Spinal cord (tissue), 10 donors: ENCODE data around the gene NOX5. TPM values are rescaled to one million over a fixed set of nuclear protein-coding genes. Genes with fewer than 3 reads are reported as not detected.
A peak's percentile ranks its signal among the peaks of the same experiment; 100 is the strongest.

Experiments
- DNase-seq, 6 donors: peaks; one replicate each; pipeline versions ENCODE4 v3.0.0 to v3.0.0-alpha.2; 2013 to 2015; ENCODE audit warnings: low spot score in 6 of 6, low read depth in 4 of 6
- H3K27ac ChIP-seq: one replicate; pipeline ENCODE4 v1.5.1; 2013; ENCODE audit warnings: low read depth, low read length, control low read depth
- H3K27me3 ChIP-seq: one replicate; pipeline ENCODE4 v1.6.1; 2013; ENCODE audit warnings: low read length; ENCODE audit not compliant: control insufficient read depth, insufficient read depth
- H3K36me3 ChIP-seq: one replicate; pipeline ENCODE4 v1.6.1; 2013; ENCODE audit warnings: low read length; ENCODE audit not compliant: control insufficient read depth, insufficient read depth
- H3K4me1 ChIP-seq: one replicate; pipeline ENCODE4 v1.6.1; 2013; ENCODE audit warnings: low read length; ENCODE audit not compliant: control insufficient read depth, insufficient read depth
- H3K4me3 ChIP-seq: one replicate; pipeline ENCODE4 v1.5.1; 2013; ENCODE audit warnings: low read depth, low read length, control low read depth
- H3K9me3 ChIP-seq: one replicate; pipeline ENCODE4 v1.6.1; 2013; ENCODE audit warnings: low read length; ENCODE audit not compliant: control insufficient read depth, insufficient read depth
- WGBS: methylation state at CpG from one replicate; pipeline ENCODE4 v1.1.5; 2013; ENCODE audit warnings: missing lambda C conversion rate; ENCODE audit not compliant: insufficient coverage; 5-methylcytosine and 5-hydroxymethylcytosine counted together
- polyA plus RNA-seq, 2 donors: library from polyadenylated mRNA; unstranded; fragments of 120-200 nt; gene quantifications; one replicate each; pipeline ENCODE4 v1.2.1, GENCODE V29; 2013; ENCODE audit not compliant: insufficient read length in 2 of 2
- total RNA-seq, 2 donors: library from RNA; depleted of rRNA in 1 of 2; stranded (reverse); fragments of 120-200 nt in 1 of 2; fragments of >200 nt in 1 of 2; gene quantifications; one replicate each; pipeline versions ENCODE4 v1.2.3 to v1.2.4, GENCODE V29; 2013 to 2014
- donor health status: healthy.

The NOX5 gene
- total and polyA plus RNA-seq, 4 donors = 0.20 to 0.81 (median 0.22) TPM

DNA sequence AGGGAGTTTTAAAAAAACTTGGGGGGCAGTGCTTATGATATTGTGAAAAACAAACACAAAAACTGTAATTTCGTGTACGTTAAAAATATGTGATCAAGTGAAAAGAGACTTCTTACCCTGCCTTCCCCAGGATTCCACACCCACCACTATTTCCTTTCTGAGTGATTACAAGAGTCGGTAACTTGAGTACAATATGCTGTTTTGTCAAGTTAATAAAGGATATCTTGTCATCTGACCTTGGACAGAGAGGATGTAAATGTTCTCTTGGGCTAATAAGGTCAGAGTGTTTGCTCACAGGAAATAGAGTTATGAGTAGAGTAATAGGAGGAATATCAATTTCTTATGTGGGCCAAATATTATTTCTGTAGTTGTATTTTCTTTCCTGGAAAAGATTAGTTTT lies 68.1 kb downstream of the NOX5 start:
- Histone ChIP-seq H3K27me3 (peaks cover 3% of the 10 kb centered on the region), H3K9me3 (no peaks in the 10 kb centered on the region), H3K4me3 (no peak overlapping the region), H3K4me1 (peaks cover 14% of the 10 kb centered on the region), H3K27ac (peak overlapping the region; percentile 45), H3K36me3 (no peaks in the 10 kb centered on the region)
- DNase-seq = no peak
- no CpG with 5 or more reads among the region's 3 CpGs for WGBS

DNA sequence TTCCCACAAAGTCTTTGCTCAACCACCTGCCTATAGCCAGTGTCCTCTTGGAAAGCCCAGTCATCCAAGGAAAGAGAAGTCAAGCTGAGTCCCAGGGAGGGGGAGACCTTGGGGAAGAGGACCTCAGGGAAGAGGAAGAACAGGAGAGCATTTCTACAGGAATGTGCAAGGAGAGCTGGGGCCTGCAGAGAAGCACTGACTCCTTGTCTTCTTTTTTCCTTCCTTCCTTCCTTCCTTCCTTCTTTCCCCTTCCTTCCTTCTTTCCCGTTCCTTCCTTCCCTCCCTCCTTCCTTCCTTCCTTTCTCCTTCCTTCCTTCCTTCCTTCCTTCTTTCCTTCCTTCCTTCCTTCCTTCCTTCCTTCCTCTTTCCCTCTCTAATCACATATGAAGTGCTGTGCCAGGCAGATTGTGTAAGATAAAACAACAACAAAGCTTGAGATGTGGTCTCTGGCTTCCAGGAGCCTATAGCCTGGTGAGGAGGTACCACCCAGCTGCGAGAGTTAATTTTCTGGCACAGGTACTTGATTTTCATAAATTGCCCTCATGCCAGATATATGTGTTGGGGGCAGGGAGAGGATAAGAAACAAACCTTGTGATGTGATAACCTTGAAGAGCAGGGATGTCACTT lies 70.0 kb downstream of the NOX5 start:
- peaks cover 14% of the 10 kb centered on the region for H3K4me1 ChIP-seq
- no peak for DNase-seq
- no peaks in the 10 kb centered on the region for H3K9me3 ChIP-seq
- H3K36me3 ChIP-seq = no peaks in the 10 kb centered on the region
- no peak overlapping the region for H3K4me3 ChIP-seq
- no peak overlapping the region for H3K27ac ChIP-seq
- no CpG with 5 or more reads among the region's 2 CpGs for WGBS
- H3K27me3 ChIP-seq = peaks cover 3% of the 10 kb centered on the region

DNA sequence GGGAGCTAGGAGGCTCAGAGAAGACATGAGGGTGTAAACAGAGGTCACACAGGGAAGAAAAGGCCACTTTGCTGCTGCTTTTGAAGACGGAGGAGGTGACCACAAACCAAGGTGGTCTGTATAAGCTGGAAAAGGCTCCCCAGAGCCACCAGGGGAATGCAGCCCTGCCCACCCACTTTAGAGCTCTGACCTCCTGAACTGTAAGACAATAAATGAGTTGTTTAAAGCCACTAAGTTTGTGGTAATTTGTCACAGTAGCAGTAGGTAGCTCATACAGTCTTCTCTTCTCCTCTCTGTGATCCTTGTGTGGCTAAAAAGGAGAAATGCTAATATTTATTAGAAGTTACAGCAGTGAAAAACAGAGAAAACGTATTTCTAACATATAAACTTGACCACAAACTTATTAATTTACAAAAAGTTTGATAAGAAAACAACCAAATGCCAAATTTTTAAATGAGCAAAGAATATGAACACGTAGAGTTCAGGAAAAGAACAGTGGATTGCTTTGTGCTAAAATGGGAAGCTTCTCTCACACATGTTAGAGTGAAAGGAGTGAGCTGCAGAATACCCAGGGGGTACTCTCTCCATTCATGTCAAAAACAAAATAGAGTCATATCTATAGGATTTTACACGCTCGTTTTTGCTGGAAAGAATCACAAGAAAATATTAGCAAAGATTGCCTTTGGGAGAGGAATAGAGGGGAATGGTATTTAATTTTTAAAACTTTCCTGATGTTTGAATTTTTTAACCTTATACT lies 71.0 kb downstream of the NOX5 start:
- no peaks in the 10 kb centered on the region for H3K36me3 ChIP-seq
- H3K27me3 ChIP-seq = peaks cover 3% of the 10 kb centered on the region
- H3K4me1 ChIP-seq = peaks cover 23% of the 10 kb centered on the region
- H3K4me3 ChIP-seq = no peak overlapping the region
- WGBS = 78% methylated on average over 1 of the region's 5 CpGs
- no peak overlapping the region for H3K27ac ChIP-seq
- no peak for DNase-seq
- H3K9me3 ChIP-seq = no peaks in the 10 kb centered on the region

DNA sequence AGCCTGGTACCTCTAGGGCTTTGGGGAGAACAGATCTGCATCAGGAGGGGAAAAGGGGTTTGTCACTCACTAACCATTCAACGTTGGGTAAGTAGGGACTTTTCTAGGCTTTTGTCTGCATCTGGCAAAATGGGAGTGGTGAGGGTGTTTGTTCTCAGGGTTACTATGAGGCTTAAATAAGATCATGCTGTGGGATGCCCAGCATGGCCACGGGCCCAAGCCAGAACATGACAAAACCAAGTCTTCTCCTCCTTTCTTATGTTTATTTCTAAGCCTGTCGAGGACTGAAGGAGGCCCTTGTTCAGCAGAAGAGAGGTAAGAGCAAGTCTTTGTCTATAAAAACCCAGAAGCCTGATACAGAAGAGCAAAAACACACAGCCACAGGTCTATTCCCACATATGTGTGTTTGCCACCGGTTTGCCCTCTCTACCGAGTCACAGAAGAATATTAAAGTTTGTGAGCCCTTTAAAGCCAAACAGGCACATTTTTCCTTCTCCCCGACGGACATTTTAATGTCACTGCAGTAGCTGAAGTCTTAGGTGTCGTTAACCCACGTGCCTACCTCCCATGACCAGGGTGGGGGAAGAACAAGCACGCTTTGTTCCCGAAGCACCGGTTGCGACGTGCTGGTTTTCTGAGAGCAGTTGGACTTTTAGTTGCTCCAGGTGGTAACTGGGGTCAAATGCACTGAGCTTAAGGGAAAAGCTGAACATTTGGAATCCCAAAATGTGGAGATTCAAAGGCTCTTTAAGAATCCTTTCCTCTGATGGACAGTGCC lies 72.1 kb downstream of the NOX5 start:
- no peaks in the 10 kb centered on the region for H3K9me3 ChIP-seq
- peaks cover 3% of the 10 kb centered on the region for H3K27me3 ChIP-seq
- no peak overlapping the region for H3K27ac ChIP-seq
- DNase-seq = no peak
- peaks cover 13% of the 10 kb centered on the region for H3K4me1 ChIP-seq
- no peak overlapping the region for H3K4me3 ChIP-seq
- WGBS = 60% methylated on average over 6 of the region's 14 CpGs
- no peaks in the 10 kb centered on the region for H3K36me3 ChIP-seq

GRCh38 chr15:69087366-69087976 lies 73.0 kb downstream of the NOX5 start:
- H3K4me1 ChIP-seq = peaks cover 13% of the 10 kb centered on the region
- H3K9me3 ChIP-seq = no peaks in the 10 kb centered on the region
- peaks cover 3% of the 10 kb centered on the region for H3K27me3 ChIP-seq
- H3K36me3 ChIP-seq = no peaks in the 10 kb centered on the region
- DNase-seq = no peak
- H3K27ac ChIP-seq = no peak overlapping the region
- no peak overlapping the region for H3K4me3 ChIP-seq
- WGBS = 86% methylated on average over 5 of the region's 5 CpGs

GRCh38 chr15:69088300-69088965 lies 73.9 kb downstream of the NOX5 start:
- Histone ChIP-seq H3K27ac (no peak overlapping the region), H3K27me3 (peaks cover 3% of the 10 kb centered on the region), H3K9me3 (no peaks in the 10 kb centered on the region), H3K4me3 (no peak overlapping the region), H3K4me1 (peaks cover 13% of the 10 kb centered on the region), H3K36me3 (no peaks in the 10 kb centered on the region)
- DNase-seq = no peak
- no CpG with 5 or more reads among the region's 10 CpGs for WGBS

- no peak overlapping the region for H3K4me3 ChIP-seq
- DNase-seq = no peak
- 80% methylated on average over 3 of the region's 5 CpGs for WGBS
- no peak overlapping the region for H3K27ac ChIP-seq
- no peaks in the 10 kb centered on the region for H3K9me3 ChIP-seq
- no peaks in the 10 kb centered on the region for H3K36me3 ChIP-seq
- H3K27me3 ChIP-seq = peaks cover 3% of the 10 kb centered on the region
- H3K4me1 ChIP-seq = peaks cover 10% of the 10 kb centered on the region
Measured at GRCh38 chr15:69089258-69089657, 74.8 kb downstream of the NOX5 start.

GRCh38 chr15:69090197-69090948 lies 75.9 kb downstream of the NOX5 start:
- Histone ChIP-seq H3K36me3 (no peaks in the 10 kb centered on the region), H3K27me3 (peaks cover 3% of the 10 kb centered on the region), H3K4me1 (peaks cover 18% of the 10 kb centered on the region), H3K27ac (no peak overlapping the region), H3K9me3 (no peaks in the 10 kb centered on the region), H3K4me3 (no peak overlapping the region)
- WGBS = 92% methylated on average over 1 of the region's 5 CpGs
- DNase-seq = peak in 2 of 6 donors; percentile 57 to 81
